Measurements from ENCODE around the gene RPAP2.
"Not testable (repeated sequence)": the region's sequence is repeated elsewhere in the genome, so short reads cannot be mapped to it uniquely, and the experiment has no call there.

Gene RPAP2

DNA sequence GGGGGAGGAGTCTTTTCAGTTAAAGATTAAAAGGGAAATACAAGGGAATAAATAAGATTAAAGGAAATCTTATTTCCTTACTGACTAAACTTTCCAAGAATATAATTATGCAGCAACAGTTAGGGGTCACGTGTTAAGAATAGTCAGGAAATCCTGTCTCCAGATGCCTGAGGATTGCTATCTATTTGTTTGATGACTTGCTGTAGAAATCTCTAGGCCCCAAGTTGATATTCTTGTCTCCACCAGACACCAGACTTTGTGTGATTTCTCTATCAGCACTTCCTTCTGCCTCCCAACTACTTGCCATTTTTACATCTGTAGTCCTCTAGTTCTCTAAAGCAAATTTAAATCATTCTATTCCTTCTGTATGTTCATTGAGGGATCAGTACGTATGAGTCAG, 77.5 kb downstream of the RPAP2 start:
- DNase-seq (ENCODE audit: low read depth), result no peak

DNA sequence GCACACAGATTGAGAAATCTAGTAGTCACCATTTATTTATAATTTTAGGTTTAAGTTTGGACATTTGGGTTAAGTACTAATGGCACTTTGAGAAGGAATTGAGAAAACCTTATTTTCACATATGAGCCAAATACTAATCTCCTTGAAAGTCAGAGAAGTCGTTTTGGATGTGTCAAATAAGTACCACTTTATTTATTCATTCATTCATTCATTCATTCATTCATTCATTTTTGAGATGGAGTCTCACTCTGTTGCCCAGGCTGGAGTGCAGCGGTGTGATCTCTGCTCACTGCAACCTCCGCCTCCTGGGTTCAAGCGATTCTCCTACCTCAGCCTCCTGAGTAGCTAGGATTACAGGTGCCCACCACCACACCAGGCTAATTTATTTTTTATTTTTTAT, 79.1 kb downstream of the RPAP2 start:
- DNase-seq (ENCODE audit: low read depth), result not testable (repeated sequence)

- DNase-seq (ENCODE audit: low read depth), result no peak
Measured at GRCh38 chr1:92380867-92381266, 82.0 kb downstream of the RPAP2 start.

DNA sequence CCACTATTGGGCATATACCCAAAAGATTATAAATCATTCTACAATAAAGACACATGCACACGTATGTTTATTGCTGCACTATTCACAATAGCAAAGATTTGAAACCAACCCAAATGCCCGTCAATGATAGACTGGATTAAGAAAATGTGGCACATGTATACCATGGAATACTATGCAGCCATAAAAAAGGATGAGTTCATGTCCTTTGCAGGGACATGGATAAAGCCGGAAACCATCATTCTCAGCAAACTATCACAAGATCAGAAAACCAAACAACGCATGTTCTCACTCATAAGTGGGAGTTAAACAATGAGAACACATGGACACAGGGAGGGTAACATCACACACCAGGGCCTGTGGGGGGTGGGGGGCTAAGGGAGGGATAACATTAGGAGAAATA, 95.1 kb downstream of the RPAP2 start:
- not testable (repeated sequence) for DNase-seq (ENCODE audit: low read depth)

DNA sequence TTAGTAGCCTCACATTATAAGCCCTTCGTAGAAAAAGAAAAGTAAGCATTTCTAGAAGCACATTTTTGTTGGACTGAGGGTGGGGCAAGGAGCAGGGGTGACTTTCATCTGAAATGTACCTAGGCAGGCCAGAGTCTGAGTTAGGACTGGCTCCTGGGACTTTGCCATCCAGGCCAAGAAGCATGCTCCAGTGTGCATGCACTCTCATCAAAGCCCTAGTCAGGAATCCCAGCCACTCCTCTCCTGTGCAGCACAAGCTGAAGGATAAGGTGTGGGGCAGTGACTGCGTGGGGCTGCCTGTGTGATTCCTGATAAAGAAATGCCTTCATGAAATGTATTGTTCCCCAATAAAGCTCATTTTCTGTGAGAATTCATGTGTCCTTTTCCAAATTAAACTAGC, 99.7 kb downstream of the RPAP2 start:
- DNase-seq (ENCODE audit: low read depth), result no peak

DNA sequence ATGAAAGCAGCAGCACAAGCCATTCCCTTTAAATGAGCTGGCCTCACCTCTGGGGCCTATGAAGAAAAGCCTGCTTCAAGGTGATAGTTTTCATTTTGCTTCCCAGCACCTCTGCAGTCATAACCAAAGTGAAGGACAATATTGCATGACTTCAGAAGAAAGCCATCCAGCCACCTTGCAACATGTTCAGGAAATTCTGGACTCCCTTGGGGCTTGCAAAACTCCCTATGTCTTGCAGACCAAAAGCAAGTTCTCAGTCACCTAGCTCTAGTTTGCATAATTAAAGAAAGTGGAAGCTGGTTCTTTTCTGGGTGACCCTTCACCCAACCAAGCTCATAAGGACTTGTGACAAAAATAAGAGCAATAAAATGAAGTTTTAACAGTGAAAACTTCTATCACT, 100.2 kb downstream of the RPAP2 start:
- no peak for DNase-seq (ENCODE audit: low read depth)

DNA sequence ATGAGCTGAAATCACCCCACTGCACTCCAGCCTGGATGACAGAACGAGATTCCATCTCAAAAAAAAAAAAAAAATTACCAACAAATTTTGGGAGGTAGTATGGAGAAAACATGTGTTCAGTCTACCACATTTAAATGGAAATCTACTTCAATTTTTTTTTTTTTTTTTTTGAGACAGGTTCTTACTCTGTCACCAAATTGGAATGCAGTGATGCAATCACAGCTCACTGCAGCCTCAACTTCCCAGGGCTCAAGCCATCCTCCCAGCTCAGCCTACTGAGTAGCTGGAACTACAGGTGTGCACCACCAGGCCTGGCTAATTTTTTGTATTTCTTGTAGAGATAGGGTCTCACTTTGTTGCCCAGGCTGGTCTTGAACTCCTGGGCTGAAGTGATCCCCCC, 105.8 kb downstream of the RPAP2 start:
- DNase-seq (ENCODE audit: low read depth), result no peak

- DNase-seq (ENCODE audit: low read depth), result no peak
Measured at GRCh38 chr1:92408825-92409224, 110.0 kb downstream of the RPAP2 start.

GRCh38 chr1:92409946-92410549, 111.2 kb downstream of the RPAP2 start:
- DNase-seq (ENCODE audit: low read depth), result no peak

DNA sequence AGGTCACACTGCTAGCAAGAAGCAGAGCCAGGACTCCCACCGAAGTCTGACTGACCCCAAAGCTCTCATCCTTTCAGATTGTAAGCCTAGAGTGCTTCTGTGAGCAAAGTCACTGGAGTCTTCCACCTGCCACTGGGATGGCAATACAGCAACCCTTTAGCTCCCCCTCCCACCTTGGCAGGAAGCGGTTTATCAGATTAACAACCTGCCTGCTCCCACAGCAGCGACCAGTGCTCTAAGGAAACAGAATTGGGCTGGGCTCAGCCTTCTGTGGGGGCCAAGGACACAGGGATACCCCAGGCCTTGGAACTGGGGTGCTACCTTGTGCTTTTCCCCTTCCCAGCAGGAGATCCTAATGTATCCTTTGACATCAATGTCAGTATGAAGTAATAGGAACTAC, 111.8 kb downstream of the RPAP2 start:
- no peak for DNase-seq (ENCODE audit: low read depth)

GRCh38 chr1:92411511-92411910, 112.7 kb downstream of the RPAP2 start:
- DNase-seq (ENCODE audit: low read depth), result no peak

GRCh38 chr1:92419642-92420041, 120.8 kb downstream of the RPAP2 start:
- DNase-seq (ENCODE audit: low read depth), result no peak

DNA sequence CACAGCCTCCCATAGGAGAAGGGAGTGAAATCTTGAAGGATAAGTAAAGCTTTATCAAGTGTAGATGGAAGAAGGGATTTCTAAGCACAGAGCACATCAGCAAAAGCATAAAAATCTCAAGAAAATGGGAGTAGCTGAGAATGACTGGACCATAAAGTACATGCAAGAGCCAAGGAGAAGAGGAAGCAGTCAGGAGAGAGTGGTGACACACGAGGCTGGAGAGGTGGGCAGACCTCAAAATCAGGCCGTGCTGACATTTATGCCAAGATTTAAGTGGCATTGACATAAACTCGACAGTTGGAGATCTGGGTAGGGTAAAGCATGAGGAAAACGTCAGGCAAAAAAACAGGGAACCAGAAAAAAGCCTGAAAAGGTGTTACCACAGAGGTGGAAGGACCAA, 125.5 kb downstream of the RPAP2 start:
- DNase-seq (ENCODE audit: low read depth), result no peak

GRCh38 chr1:92425617-92426016, 126.8 kb downstream of the RPAP2 start:
- DNase-seq (ENCODE audit: low read depth), result no peak

DNA sequence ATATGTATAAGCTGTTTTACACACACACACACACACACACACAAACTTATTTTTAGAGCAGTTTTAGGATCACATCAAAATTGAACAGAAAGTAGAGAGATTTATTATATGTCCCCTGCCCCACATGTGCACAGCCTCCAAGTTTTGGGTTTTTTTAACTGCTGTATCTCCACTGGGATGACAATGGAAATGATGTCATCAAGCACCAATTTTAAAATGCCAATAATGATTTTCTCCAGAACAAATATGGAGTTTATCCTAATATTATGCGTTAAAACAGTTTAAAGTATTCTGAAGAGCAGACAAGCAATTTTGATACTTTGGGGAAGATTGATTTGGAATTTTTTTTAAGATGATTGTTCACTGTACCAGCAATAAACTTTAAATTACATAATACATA, 131.2 kb downstream of the RPAP2 start:
- DNase-seq (ENCODE audit: low read depth), result no peak

GRCh38 chr1:92434572-92434971, 135.7 kb downstream of the RPAP2 start:
- not testable (repeated sequence) for DNase-seq (ENCODE audit: low read depth)

GRCh38 chr1:92439291-92439690, 140.4 kb downstream of the RPAP2 start:
- no peak for DNase-seq (ENCODE audit: low read depth)

GRCh38 chr1:92441316-92441696, 142.4 kb downstream of the RPAP2 start:
- no peak for DNase-seq (ENCODE audit: low read depth)

- DNase-seq (ENCODE audit: low read depth), result no peak
Measured at GRCh38 chr1:92441697-92442342, 143.0 kb downstream of the RPAP2 start.

GRCh38 chr1:92442351-92442750, 143.5 kb downstream of the RPAP2 start:
- DNase-seq (ENCODE audit: low read depth), result no peak

- DNase-seq (ENCODE audit: low read depth), result no peak
Measured at GRCh38 chr1:92443893-92444292, 145.0 kb downstream of the RPAP2 start.

DNA sequence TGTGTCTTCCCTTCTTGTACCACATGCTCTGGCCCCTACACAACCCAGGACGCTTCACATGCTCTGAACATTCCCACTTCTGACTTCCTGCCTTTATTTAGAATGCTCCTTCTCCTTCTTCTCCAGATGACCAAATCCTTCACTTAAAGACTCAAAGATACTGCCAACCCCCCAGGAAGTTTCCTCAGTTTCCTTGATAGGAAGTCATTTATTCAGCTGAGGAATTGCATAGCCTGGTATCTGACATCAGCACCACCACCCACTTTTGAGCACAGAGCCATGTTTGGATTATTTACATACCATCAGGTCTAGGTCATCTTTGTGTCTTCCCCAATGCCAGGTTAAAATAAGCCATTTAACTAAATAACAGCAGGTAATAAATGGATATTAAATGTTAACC, 145.5 kb downstream of the RPAP2 start:
- DNase-seq (ENCODE audit: low read depth), result no peak

GRCh38 chr1:92445865-92446264, 147.0 kb downstream of the RPAP2 start:
- DNase-seq (ENCODE audit: low read depth), result no peak

DNA sequence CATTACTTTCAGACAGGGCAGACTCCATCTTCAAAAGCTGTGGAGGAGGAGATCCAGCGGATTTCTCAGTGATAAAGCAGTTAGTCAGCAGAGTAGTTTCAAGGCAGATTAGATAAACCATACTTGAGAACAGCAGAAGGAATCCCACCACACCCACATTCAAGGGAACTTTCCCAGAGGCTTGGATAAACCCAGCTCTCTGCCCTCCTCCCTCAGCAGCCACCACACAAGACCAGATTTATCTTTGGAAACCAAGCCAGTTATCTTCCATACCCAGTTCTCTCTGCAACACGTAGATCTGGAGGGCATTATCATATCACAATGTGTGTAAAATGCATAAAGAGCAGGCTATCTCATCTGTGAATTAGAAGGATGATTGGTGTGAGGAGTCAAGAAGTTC, 147.7 kb downstream of the RPAP2 start:
- no peak for DNase-seq (ENCODE audit: low read depth)
